IMR-90 (cell line): ENCODE results near the gene OR51E2. TPM values are rescaled to one million over a fixed set of nuclear protein-coding genes. Genes with fewer than 3 reads are reported as not detected.

Source experiments
- ATAC-seq: fragments of 200-7000 bp; cut with Tn5 transposase; 2 replicates; pipeline ENCODE4 v1.9.1; 2020; ENCODE audit warnings: low read depth, mild to moderate bottlenecking, moderate library complexity
- BruUV-seq: library from RNA; stranded (reverse); fragments of 400-500 nt; replicated peaks from 2 replicates; lab custom pipeline; 2021; lab: Mats Ljungman, UMichigan
- CTCF ChIA-PET: fragments of 300-600 bp; formaldehyde crosslinking; extraction: SDS; loops from one replicate; lab custom pipeline; 2021; ENCODE audit warnings: antibody characterized with exemption; lab: Yijun Ruan, JAX
- POLR2A ChIA-PET: fragments of 300-600 bp; sonication (Branson Sonifier 250); formaldehyde crosslinking; loops from one replicate; lab custom pipeline; 2022; ENCODE audit warnings: antibody characterized with exemption; ENCODE audit not compliant: unreplicated experiment; lab: Charles Lee
- DNase-seq: peaks from one replicate; pipeline ENCODE4 v3.0.0; 2013
- H2AFZ ChIP-seq: replicated peaks from 2 replicates; pipeline ENCODE3; 2013; ENCODE audit warnings: low read length, mild to moderate bottlenecking; ENCODE audit not compliant: poor library complexity
- H2AK5ac ChIP-seq: 2 replicates; pipeline ENCODE4 v1.6.1; 2013; ENCODE audit warnings: low read depth, low read length, inconsistent platforms
- H2AK9ac ChIP-seq: replicated peaks from 2 replicates; pipeline ENCODE3; 2013; ENCODE audit warnings: mild to moderate bottlenecking, low read depth, low read length, moderate library complexity; ENCODE audit not compliant: poor library complexity
- H2BK120ac ChIP-seq: 2 replicates; pipeline ENCODE4 v1.6.1; 2013; ENCODE audit warnings: low read depth, low read length, inconsistent platforms
- H2BK15ac ChIP-seq: 3 replicates; pipeline ENCODE4 v1.6.1; 2013; ENCODE audit warnings: low read depth, low read length, inconsistent platforms
- H2BK20ac ChIP-seq: 2 replicates; pipeline ENCODE4 v1.6.1; 2013; ENCODE audit warnings: low read depth, mild to moderate bottlenecking, inconsistent platforms, low read length, moderate library complexity
- H2BK5ac ChIP-seq: 2 replicates; pipeline ENCODE4 v1.6.1; 2013; ENCODE audit warnings: mild to moderate bottlenecking, low read depth, low read length, inconsistent platforms; ENCODE audit not compliant: poor library complexity, severe bottlenecking
- H3K14ac ChIP-seq: replicated peaks from 2 replicates; pipeline ENCODE4 v1.6.1; 2013; ENCODE audit warnings: low read depth, low read length, inconsistent platforms
- H3K18ac ChIP-seq: 2 replicates; pipeline ENCODE4 v1.6.1; 2013; ENCODE audit warnings: low read depth, low read length, control low read depth
- H3K23ac ChIP-seq: 2 replicates; pipeline ENCODE4 v1.6.1; 2013; ENCODE audit warnings: low read depth, low read length, inconsistent platforms
- H3K27ac ChIP-seq: 2 replicates; pipeline ENCODE4 v1.5.1; 2013; ENCODE audit warnings: mild to moderate bottlenecking, control low read depth, low read length; ENCODE audit not compliant: insufficient read depth
- H3K27me3 ChIP-seq: 2 replicates; pipeline ENCODE4 v1.6.1; 2013; ENCODE audit warnings: low read length; ENCODE audit not compliant: control insufficient read depth, insufficient read depth
- H3K36me3 ChIP-seq: 2 replicates; pipeline ENCODE4 v1.6.1; 2013; ENCODE audit warnings: low read length, mixed read lengths; ENCODE audit not compliant: control insufficient read depth, insufficient read depth
- H3K4ac ChIP-seq: 2 replicates; pipeline ENCODE4 v1.6.1; 2013; ENCODE audit warnings: low read depth, low read length, inconsistent platforms
- H3K4me1 ChIP-seq: 2 replicates; pipeline ENCODE4 v1.6.1; 2013; ENCODE audit warnings: low read length, mixed read lengths; ENCODE audit not compliant: control insufficient read depth, insufficient read depth
- H3K4me2 ChIP-seq: 2 replicates; pipeline ENCODE4 v1.6.1; 2013; ENCODE audit warnings: low read depth, mild to moderate bottlenecking, control low read depth, low read length, moderate library complexity
- H3K4me3 ChIP-seq: 2 replicates; pipeline ENCODE4 v1.5.1; 2013; ENCODE audit warnings: low read depth, mild to moderate bottlenecking, control low read depth, low read length, moderate library complexity; ENCODE audit not compliant: insufficient read depth
- H3K56ac ChIP-seq: 2 replicates; pipeline ENCODE4 v1.6.1; 2013; ENCODE audit warnings: low read length, inconsistent platforms; ENCODE audit not compliant: insufficient read depth; ENCODE audit errors: extremely low read depth
- H3K79me1 ChIP-seq, 2 experiments: 2 replicates each; pipeline ENCODE4 v1.6.1; 2013; ENCODE audit warnings: low read length in 2 of 2, inconsistent platforms in 1 of 2, low read depth in 1 of 2
- H3K9ac ChIP-seq: 2 replicates; pipeline ENCODE4 v1.6.1; 2013; ENCODE audit warnings: low read depth, low read length, control low read depth
- H3K9me1 ChIP-seq: 2 replicates; pipeline ENCODE4 v1.6.1; 2013; ENCODE audit warnings: low read length, inconsistent platforms; ENCODE audit not compliant: insufficient read depth
- H3K9me3 ChIP-seq: 2 replicates; pipeline ENCODE4 v1.6.1; 2013; ENCODE audit warnings: low read length; ENCODE audit not compliant: control insufficient read depth, insufficient read depth
- H4K20me1 ChIP-seq: 2 replicates; pipeline ENCODE4 v1.6.1; 2013; ENCODE audit warnings: low read length, inconsistent platforms; ENCODE audit not compliant: insufficient read depth
- H4K5ac ChIP-seq: 2 replicates; pipeline ENCODE4 v1.6.1; 2013; ENCODE audit warnings: mild to moderate bottlenecking, low read depth, low read length, control low read depth
- H4K8ac ChIP-seq, 2 experiments: 2 replicates each; pipeline ENCODE4 v1.6.1; 2013; ENCODE audit warnings: low read depth in 2 of 2, low read length in 2 of 2, control low read depth in 1 of 2, inconsistent platforms in 1 of 2
- H4K91ac ChIP-seq: 2 replicates; pipeline ENCODE4 v1.6.1; 2013; ENCODE audit warnings: low read depth, low read length, inconsistent platforms; ENCODE audit not compliant: insufficient read depth
- BHLHE40 ChIP-seq: fragments of 150-350 bp; IDR thresholded peaks from 2 replicates; pipeline ENCODE4 v1.6.1; 2016; ENCODE audit warnings: mild to moderate bottlenecking, low read depth, low read length
- CEBPB ChIP-seq: IDR thresholded peaks from 2 replicates; pipeline ENCODE4 v1.6.1; 2012; ENCODE audit warnings: low read depth, low read length, improper control_type of control experiment
- CHD1 ChIP-seq: IDR thresholded peaks from 2 replicates; pipeline ENCODE4 v1.6.1; 2012; ENCODE audit warnings: low read depth, low read length, improper control_type of control experiment
- FOS ChIP-seq: fragments of 150-350 bp; IDR thresholded peaks from 2 replicates; pipeline ENCODE4 v1.6.1; 2016; ENCODE audit warnings: low read depth, low read length
- MAFK ChIP-seq: IDR thresholded peaks from 2 replicates; pipeline ENCODE4 v1.6.1; 2012; ENCODE audit warnings: low read depth, low read length, improper control_type of control experiment
- MAZ ChIP-seq: IDR thresholded peaks from 2 replicates; pipeline ENCODE4 v1.6.1; 2012; ENCODE audit warnings: low read depth, mild to moderate bottlenecking, low read length, improper control_type of control experiment, moderate library complexity, borderline replicate concordance
- MXI1 ChIP-seq: IDR thresholded peaks from 2 replicates; pipeline ENCODE4 v1.6.1; 2012; ENCODE audit warnings: low read depth, mild to moderate bottlenecking, low read length, moderate library complexity, borderline replicate concordance
- NFE2L2 ChIP-seq: fragments of 150-350 bp; IDR thresholded peaks from 2 replicates; pipeline ENCODE4 v1.6.1; 2016; ENCODE audit warnings: low read depth, mild to moderate bottlenecking, low read length
- RAD21 ChIP-seq: IDR thresholded peaks from 2 replicates; pipeline ENCODE4 v1.6.1; 2012; ENCODE audit warnings: low read length, improper control_type of control experiment
- RCOR1 ChIP-seq: IDR thresholded peaks from 2 replicates; pipeline ENCODE4 v1.6.1; 2012; ENCODE audit warnings: mild to moderate bottlenecking, low read length, improper control_type of control experiment; ENCODE audit not compliant: insufficient replicate concordance
- RFX5 ChIP-seq: IDR thresholded peaks from 2 replicates; pipeline ENCODE4 v1.8.0; 2012; ENCODE audit warnings: low read depth, mild to moderate bottlenecking, low read length, moderate library complexity
- SMC3 ChIP-seq: fragments of 150-350 bp; IDR thresholded peaks from 2 replicates; pipeline ENCODE4 v1.6.1; 2016; ENCODE audit warnings: low read depth, mild to moderate bottlenecking, antibody characterized with exemption, low read length, moderate library complexity
- WGBS, 2 experiments: methylation state at CpG; one replicate each; pipeline versions ENCODE4 v1.1.5 to v1.1.7; 2013; ENCODE audit warnings: missing lambda C conversion rate in 2 of 2; ENCODE audit not compliant: insufficient read length in 1 of 2; ENCODE audit errors: extremely low coverage in 2 of 2; 5-methylcytosine and 5-hydroxymethylcytosine counted together
- dilution Hi-C: fragments of 300-500 bp; cut with HindIII; formaldehyde crosslinking; loops from one replicate; pipeline ENCODE4 v1.14.3; 2018; ENCODE audit warnings: low sequenced_read_pairs; ENCODE audit not compliant: unreplicated experiment
- in situ Hi-C: fragments of 300-500 bp; cut with MboI; formaldehyde crosslinking; loops from 3 replicates; pipeline ENCODE4 v1.14.3; 2019; ENCODE audit warnings: low sequenced_read_pairs, inconsistent platforms, mixed read lengths
- intact Hi-C: fragments of 100-400 bp; cut with micrococcal nuclease; formaldehyde crosslinking; loops from 2 replicates; pipeline ENCODE4 v1.10.0; 2022
- polyA plus RNA-seq, 3 experiments: library from polyadenylated mRNA; depleted of rRNA; stranded (reverse); fragments of >200 nt; gene quantifications; 2 replicates each; pipeline ENCODE4 v1.2.3, GENCODE V29; 2012; ENCODE audit warnings: low replicate concordance in 1 of 3
- total RNA-seq: library from RNA; depleted of rRNA; stranded (reverse); fragments of >200 nt; gene quantifications from 2 replicates; pipeline ENCODE4 v1.2.3, GENCODE V29; 2012
- TF ChIP-seq, protein P1 (sequence below): fragments of 150-350 bp; IDR thresholded peaks from 2 replicates; pipeline ENCODE4 v1.6.1; 2017; ENCODE audit warnings: mild to moderate bottlenecking, antibody characterized with exemption, low read length, low read depth
- TF ChIP-seq, protein P2 (sequence below): fragments of 150-350 bp; IDR thresholded peaks from 2 replicates; pipeline ENCODE4 v1.6.1; 2016; ENCODE audit warnings: low read depth, mild to moderate bottlenecking, low read length, moderate library complexity, borderline replicate concordance
- TF ChIP-seq, protein P3 (sequence below): conservative IDR thresholded peaks from 2 replicates; pipeline ENCODE4 v1.5.1; 2012; ENCODE audit warnings: mild to moderate bottlenecking, low read depth, low read length, improper control_type of control experiment

The OR51E2 gene
- total and polyA plus RNA-seq, 2 of the 4 experiments (the other 2 are of a cell fraction), result 0.72 to 1.3 TPM

DNA sequence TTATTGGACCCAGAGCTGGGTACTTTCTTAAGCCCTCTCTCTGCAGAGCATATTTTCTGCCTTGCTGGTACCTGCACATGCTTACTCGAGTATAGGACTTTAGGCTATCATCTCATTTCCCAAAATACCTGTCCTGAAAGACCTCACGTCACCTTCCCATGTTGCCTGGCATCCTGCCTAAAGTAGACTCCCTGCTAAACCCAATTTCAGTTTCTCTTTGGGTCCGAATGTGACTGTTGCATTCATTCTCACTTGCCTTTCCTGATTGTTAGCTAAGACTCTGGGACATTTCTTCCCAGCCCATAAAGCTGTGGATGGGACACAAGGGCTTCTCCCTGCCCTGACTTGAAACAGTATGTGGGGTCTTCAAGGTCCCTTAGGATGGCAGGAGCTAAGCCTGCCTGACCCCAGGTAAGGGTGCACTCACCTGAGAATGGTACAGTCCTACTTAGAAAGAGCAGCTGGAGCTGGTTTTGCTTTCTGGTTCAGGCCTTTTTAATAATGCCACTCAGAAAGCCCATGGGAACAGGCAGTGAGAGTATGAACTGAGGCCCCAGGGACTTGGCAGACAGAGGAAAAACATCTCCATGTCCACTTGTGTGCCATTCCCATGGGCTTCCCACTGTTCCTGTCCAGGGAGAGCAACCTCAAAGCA lies 12.9 kb downstream of the OR51E2 start:
- peaks cover 9% of the 10 kb centered on the region for H3K4me1 ChIP-seq
- H2AFZ ChIP-seq, result peak overlapping the region; percentile 8
- no peaks in the 10 kb centered on the region for H3K9me3 ChIP-seq
- peak overlapping the region; percentile 68 for H2BK120ac ChIP-seq
- in situ Hi-C loops, result no loop called here
- H2BK20ac ChIP-seq, result peak overlapping the region; percentile 67; the same call in 1 of the 2 replicates
- peak overlapping the region; percentile 51; the same call in 1 of the 2 replicates for H3K18ac ChIP-seq
- no peaks in the 10 kb centered on the region for H3K79me1 ChIP-seq
- H2AK9ac ChIP-seq, result peak overlapping the region; percentile 18
- H3K23ac ChIP-seq, result peak overlapping the region; percentile 26; the same call in 1 of the 2 replicates
- H2BK15ac ChIP-seq, result peak overlapping the region; percentile 82; the same call in 2 of the 3 replicates
- H4K91ac ChIP-seq, result peak overlapping the region; percentile 36
- H3K9me1 ChIP-seq, result peaks cover 7% of the 10 kb centered on the region; the same call in 1 of the 2 replicates
- no peaks in the 10 kb centered on the region for H4K20me1 ChIP-seq
- DNase-seq (no peak), ATAC-seq (no peak)
- no peak overlapping the region for H3K4me2 ChIP-seq
- POLR2A ChIA-PET, result no interaction called here
- H3K36me3 ChIP-seq, result no peaks in the 10 kb centered on the region
- no peak overlapping the region for H3K9ac ChIP-seq
- H3K27me3 ChIP-seq, result no peaks in the 10 kb centered on the region
- peak overlapping the region; percentile 63; the same call in 1 of the 2 replicates for H3K14ac ChIP-seq
- H2BK5ac ChIP-seq, result no peak overlapping the region
- H3K4ac ChIP-seq, result peak overlapping the region; percentile 63
- 0 out of 4 replicates have a peak overlapping the region, but pooled peaks of 1 of the 2 experiments have one; percentile 39 for H4K8ac ChIP-seq
- dilution Hi-C loops, result no loop called here
- intact Hi-C loops, result no loop called here
- H3K4me3 ChIP-seq, result no peak overlapping the region
- CTCF ChIA-PET, result no interaction called here
- H2AK5ac ChIP-seq, result peak overlapping the region; percentile 62
- no peak overlapping the region; the same call in 1 of the 2 replicates for H4K5ac ChIP-seq
- H3K27ac ChIP-seq, result no peak overlapping the region
- BruUV-seq, result no TSS peak
- WGBS, 2 experiments, result no CpG with 5 or more reads among the region's 3 CpGs
- H3K56ac ChIP-seq, result no peak overlapping the region
- TF ChIP-seq RAD21 (no peak), BHLHE40 (no peak), MAFK (no peak), MXI1 (no peak), SMC3 (no peak), MAZ (no peak), RFX5 (no peak), CHD1 (no peak), NFE2L2 (no peak), CEBPB (no peak), FOS (no peak), RCOR1 (no peak)
- TF ChIP-seq, protein P1, sequence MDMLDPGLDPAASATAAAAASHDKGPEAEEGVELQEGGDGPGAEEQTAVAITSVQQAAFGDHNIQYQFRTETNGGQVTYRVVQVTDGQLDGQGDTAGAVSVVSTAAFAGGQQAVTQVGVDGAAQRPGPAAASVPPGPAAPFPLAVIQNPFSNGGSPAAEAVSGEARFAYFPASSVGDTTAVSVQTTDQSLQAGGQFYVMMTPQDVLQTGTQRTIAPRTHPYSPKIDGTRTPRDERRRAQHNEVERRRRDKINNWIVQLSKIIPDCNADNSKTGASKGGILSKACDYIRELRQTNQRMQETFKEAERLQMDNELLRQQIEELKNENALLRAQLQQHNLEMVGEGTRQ, result no peak
- TF ChIP-seq, protein P2, sequence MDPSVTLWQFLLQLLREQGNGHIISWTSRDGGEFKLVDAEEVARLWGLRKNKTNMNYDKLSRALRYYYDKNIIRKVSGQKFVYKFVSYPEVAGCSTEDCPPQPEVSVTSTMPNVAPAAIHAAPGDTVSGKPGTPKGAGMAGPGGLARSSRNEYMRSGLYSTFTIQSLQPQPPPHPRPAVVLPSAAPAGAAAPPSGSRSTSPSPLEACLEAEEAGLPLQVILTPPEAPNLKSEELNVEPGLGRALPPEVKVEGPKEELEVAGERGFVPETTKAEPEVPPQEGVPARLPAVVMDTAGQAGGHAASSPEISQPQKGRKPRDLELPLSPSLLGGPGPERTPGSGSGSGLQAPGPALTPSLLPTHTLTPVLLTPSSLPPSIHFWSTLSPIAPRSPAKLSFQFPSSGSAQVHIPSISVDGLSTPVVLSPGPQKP, result no peak
- TF ChIP-seq, protein P3, sequence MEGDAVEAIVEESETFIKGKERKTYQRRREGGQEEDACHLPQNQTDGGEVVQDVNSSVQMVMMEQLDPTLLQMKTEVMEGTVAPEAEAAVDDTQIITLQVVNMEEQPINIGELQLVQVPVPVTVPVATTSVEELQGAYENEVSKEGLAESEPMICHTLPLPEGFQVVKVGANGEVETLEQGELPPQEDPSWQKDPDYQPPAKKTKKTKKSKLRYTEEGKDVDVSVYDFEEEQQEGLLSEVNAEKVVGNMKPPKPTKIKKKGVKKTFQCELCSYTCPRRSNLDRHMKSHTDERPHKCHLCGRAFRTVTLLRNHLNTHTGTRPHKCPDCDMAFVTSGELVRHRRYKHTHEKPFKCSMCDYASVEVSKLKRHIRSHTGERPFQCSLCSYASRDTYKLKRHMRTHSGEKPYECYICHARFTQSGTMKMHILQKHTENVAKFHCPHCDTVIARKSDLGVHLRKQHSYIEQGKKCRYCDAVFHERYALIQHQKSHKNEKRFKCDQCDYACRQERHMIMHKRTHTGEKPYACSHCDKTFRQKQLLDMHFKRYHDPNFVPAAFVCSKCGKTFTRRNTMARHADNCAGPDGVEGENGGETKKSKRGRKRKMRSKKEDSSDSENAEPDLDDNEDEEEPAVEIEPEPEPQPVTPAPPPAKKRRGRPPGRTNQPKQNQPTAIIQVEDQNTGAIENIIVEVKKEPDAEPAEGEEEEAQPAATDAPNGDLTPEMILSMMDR, result no peak
